Measurements from ENCODE around the gene SYNGR2.
A peak's percentile ranks its signal among the peaks of the same experiment; 100 is the strongest.
"Not testable (repeated sequence)": the region's sequence is repeated elsewhere in the genome, so short reads cannot be mapped to it uniquely, and the experiment has no call there.

Gene SYNGR2

DNA sequence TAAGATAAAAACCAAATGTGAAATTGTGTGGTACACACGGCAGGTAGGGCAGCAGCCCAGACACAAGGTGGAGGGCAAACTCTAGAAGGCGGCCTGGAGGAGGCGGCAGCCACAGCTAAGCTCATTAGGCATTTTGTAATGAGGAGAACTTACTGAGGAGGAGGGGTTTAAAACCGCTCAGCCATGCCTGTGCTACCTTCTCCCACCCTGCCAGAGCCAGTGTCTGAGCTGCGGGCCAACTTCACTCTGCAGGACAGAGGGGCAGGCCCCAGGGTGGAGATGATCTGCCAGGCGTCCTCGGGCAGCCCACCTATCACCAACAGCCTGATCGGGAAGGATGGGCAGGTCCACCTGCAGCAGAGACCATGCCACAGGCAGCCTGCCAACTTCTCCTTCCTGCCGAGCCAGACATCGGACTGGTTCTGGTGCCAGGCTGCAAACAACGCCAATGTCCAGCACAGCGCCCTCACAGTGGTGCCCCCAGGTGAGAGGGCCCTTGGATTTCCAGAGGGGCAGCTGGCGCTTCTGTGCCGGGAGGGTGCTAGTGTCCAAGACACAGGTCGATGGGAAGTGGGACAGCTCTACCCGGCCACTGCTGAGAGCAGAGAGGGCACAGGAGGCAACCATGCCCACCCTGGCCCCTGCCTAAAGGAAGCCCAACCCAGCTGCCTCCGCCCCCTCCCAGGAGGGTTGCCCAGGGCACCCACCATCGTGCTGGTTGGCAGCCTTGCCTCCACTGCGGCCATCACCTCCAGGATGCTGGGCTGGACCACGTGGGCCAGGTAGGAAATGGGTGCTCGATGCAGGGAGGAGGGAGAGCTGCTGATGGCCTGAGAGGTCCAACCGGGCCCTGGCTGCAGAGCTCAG lies 4.3 kb upstream of the SYNGR2 start:
- TF ChIP-seq GATA1 (IDR thresholded peaks at IDR 0.05; ENCODE audit: low read depth, low read length) (no peak), POLR2A (IDR thresholded peaks at IDR 0.05; ENCODE audit: low read length) (no peak)
- no peak for DNase-seq

- DNase-seq = no peak
- TF ChIP-seq POLR2A (IDR thresholded peaks at IDR 0.05; ENCODE audit: low read length) = no peak
- TF ChIP-seq GATA1 (IDR thresholded peaks at IDR 0.05; ENCODE audit: low read depth, low read length) = no peak
These were observed 3.4 kb upstream of the SYNGR2 start for GRCh38 chr17:78164748-78165607.

DNA sequence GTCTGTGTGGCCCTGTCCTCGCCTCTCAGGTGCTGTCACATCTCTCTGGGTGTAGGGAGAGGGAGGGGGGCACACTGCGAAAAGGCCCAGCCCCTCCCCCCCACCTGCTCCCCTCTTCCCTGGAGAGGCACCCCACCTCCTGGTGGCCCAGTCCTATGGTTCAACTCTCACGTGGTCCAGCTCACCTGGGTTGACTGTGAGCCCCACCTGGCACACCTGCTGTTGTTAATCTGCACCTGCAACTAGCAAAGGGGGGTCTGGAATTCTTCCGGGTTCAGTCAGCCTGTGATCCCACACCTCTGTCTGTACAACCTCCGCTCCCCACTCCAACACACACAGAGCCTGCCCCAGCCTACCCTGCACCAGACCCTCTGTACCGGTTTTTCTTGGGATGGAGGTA lies 2.0 kb upstream of the SYNGR2 start:
- DNase-seq = no peak
- TF ChIP-seq GATA1 (IDR thresholded peaks at IDR 0.05; ENCODE audit: low read depth, low read length) (no peak), POLR2A (IDR thresholded peaks at IDR 0.05; ENCODE audit: low read length) (no peak)

DNA sequence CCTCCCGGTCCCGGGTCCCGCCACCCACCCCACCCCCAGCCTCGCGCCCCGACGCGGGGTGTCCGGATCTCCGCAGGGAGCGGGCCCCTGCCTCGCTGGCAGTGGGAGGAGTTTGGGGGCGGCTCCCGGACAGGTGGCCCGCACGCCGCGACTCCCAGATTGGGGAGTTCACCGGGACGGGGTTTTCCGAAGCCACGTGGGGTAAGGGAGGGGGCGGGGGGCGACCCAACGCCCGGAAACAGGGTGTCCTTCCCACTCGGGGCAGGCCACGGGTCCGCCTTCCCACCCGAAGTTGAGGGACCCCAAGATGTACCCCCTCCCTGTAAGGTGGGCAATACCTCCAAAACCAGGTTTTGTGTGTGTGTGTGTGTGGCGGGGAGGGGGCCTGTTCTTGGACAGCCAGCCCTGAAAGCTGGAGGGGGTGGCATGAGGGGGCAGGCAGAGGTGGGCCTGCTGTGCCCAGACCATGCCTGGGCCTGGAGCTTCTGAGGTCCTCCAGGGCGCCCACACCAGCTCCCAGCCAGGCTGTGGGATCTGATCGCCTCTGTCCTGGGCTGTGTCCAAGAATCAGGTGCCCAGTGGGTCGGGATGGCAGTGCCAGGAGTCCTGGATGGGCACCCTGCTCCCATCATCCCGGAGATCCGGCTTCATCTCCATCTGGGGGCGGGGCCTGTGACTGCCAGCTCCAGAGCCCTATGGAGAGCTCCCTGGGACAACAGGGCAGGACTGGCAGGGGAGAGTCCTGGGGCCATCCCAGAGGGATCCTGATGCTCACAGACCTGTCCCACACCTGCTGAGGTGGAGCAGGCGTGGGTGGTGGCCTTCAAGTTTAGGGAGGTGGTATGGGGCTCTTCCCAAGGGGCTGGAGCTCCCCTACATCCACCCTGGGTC lies 767 bp downstream of the SYNGR2 start:
- no peak for TF ChIP-seq POLR2A (IDR thresholded peaks at IDR 0.05; ENCODE audit: low read length)
- TF ChIP-seq GATA1 (IDR thresholded peaks at IDR 0.05; ENCODE audit: low read depth, low read length) = no peak
- DNase-seq = peak in 1 of 2 experiments; percentile 61

DNA sequence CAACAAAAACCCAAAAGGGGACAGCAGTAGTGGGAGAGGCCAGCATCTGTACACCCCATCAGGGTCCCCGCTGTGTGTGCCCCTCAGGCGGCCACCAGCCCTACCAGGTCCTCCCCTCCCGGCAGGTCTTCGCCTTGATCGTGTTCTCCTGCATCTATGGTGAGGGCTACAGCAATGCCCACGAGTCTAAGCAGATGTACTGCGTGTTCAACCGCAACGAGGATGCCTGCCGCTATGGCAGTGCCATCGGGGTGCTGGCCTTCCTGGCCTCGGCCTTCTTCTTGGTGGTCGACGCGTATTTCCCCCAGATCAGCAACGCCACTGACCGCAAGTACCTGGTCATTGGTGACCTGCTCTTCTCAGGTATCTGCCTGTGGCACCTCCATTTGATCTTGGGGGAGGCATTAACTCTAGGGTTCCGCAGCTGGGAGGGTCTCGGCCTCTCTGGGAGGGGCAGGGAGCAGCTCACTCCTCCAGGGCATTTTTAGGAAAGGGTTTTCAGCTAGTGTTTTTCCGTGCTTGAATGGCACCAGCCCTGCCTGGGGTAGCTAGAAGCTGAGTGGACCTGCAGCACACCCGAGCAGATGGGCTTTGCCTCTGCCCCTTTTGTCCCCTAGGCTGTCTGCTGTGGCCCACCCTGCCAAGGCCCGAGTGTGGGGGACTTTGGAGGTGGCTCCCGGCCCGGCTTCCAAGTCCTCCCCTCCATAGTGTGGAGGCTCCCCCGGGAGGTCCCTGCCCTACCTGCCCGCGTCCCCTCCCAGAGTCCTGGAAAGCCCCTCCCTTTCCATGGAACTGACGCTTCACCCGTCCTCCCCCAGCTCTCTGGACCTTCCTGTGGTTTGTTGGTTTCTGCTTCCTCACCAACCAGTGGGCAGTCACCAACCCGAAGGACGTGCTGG lies 2.6 kb downstream of the SYNGR2 start:
- DNase-seq = no peak
- TF ChIP-seq GATA1 (IDR thresholded peaks at IDR 0.05; ENCODE audit: low read depth, low read length) (no peak), POLR2A (IDR thresholded peaks at IDR 0.05; ENCODE audit: low read length) (no peak)

DNA sequence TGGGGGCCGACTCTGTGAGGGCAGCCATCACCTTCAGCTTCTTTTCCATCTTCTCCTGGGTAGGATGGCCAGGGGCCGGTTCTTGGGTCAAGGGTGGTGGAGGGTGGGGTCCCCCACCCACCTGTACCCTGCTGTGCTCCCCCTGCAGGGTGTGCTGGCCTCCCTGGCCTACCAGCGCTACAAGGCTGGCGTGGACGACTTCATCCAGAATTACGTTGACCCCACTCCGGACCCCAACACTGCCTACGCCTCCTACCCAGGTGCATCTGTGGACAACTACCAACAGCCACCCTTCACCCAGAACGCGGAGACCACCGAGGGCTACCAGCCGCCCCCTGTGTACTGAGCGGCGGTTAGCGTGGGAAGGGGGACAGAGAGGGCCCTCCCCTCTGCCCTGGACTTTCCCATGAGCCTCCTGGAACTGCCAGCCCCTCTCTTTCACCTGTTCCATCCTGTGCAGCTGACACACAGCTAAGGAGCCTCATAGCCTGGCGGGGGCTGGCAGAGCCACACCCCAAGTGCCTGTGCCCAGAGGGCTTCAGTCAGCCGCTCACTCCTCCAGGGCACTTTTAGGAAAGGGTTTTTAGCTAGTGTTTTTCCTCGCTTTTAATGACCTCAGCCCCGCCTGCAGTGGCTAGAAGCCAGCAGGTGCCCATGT lies 3.3 kb downstream of the SYNGR2 start:
- not testable (repeated sequence) for DNase-seq

- peak; percentile 36 for TF ChIP-seq POLR2A (IDR thresholded peaks at IDR 0.05; ENCODE audit: low read length)
- no peak for TF ChIP-seq GATA1 (IDR thresholded peaks at IDR 0.05; ENCODE audit: low read depth, low read length)
- peak in 1 of 2 experiments; percentile 29 for DNase-seq
These were observed 4.1 kb downstream of the SYNGR2 start for GRCh38 chr17:78172249-78173051.

GRCh38 chr17:78173097-78173715 lies 4.8 kb downstream of the SYNGR2 start:
- DNase-seq = no peak
- no peak for TF ChIP-seq GATA1 (IDR thresholded peaks at IDR 0.05; ENCODE audit: low read depth, low read length)
- TF ChIP-seq POLR2A (IDR thresholded peaks at IDR 0.05; ENCODE audit: low read length) = peak; percentile 20

- no peak for TF ChIP-seq GATA1 (IDR thresholded peaks at IDR 0.05; ENCODE audit: low read depth, low read length)
- no peak for DNase-seq
These were observed 6.0 kb downstream of the SYNGR2 start for GRCh38 chr17:78174346-78174869.

- DNase-seq = no peak
- TF ChIP-seq POLR2A (IDR thresholded peaks at IDR 0.05; ENCODE audit: low read length) = no peak
- no peak for TF ChIP-seq GATA1 (IDR thresholded peaks at IDR 0.05; ENCODE audit: low read depth, low read length)
These were observed 6.7 kb downstream of the SYNGR2 start for GRCh38 chr17:78174870-78175642.
